ENCODE measurements around the gene CD83.
A peak's percentile ranks its signal among the peaks of the same experiment; 100 is the strongest.

Gene CD83

GRCh38 chr6:14123386-14124111 is 6.0 kb downstream of the CD83 start:
- DNase-seq (ENCODE audit: low read depth in 1 of 2, low spot score in 1 of 2): no peak

- no peak for DNase-seq (ENCODE audit: low read depth in 1 of 2, low spot score in 1 of 2)
Measured at GRCh38 chr6:14125346-14125745, 7.8 kb downstream of the CD83 start.

- no peak for DNase-seq (ENCODE audit: low read depth in 1 of 2, low spot score in 1 of 2)
Measured at GRCh38 chr6:14126191-14126590, 8.6 kb downstream of the CD83 start.

GRCh38 chr6:14127611-14128010 is 10.0 kb downstream of the CD83 start:
- no peak for DNase-seq (ENCODE audit: low read depth in 1 of 2, low spot score in 1 of 2)

GRCh38 chr6:14128012-14128411 is 10.4 kb downstream of the CD83 start:
- DNase-seq (ENCODE audit: low read depth in 1 of 2, low spot score in 1 of 2): no peak

GRCh38 chr6:14128746-14129145 is 11.2 kb downstream of the CD83 start:
- no peak for DNase-seq (ENCODE audit: low read depth in 1 of 2, low spot score in 1 of 2)

- no peak for DNase-seq (ENCODE audit: low read depth in 1 of 2, low spot score in 1 of 2)
Measured at GRCh38 chr6:14129575-14129974, 12.0 kb downstream of the CD83 start.

- no peak for DNase-seq (ENCODE audit: low read depth in 1 of 2, low spot score in 1 of 2)
Measured at GRCh38 chr6:14130435-14131075, 13.0 kb downstream of the CD83 start.

GRCh38 chr6:14131579-14131978 is 14.0 kb downstream of the CD83 start:
- no peak for DNase-seq (ENCODE audit: low read depth in 1 of 2, low spot score in 1 of 2)

- no peak for DNase-seq (ENCODE audit: low read depth in 1 of 2, low spot score in 1 of 2)
Measured at GRCh38 chr6:14132244-14132920, 14.8 kb downstream of the CD83 start.

GRCh38 chr6:14132921-14133275 is 15.3 kb downstream of the CD83 start:
- no peak for DNase-seq (ENCODE audit: low read depth in 1 of 2, low spot score in 1 of 2)

- DNase-seq (ENCODE audit: low read depth in 1 of 2, low spot score in 1 of 2): no peak
Measured at GRCh38 chr6:14134211-14134910, 16.8 kb downstream of the CD83 start.

GRCh38 chr6:14135893-14136539 is 18.4 kb downstream of the CD83 start:
- DNase-seq (ENCODE audit: low read depth in 1 of 2, low spot score in 1 of 2): no peak

GRCh38 chr6:14138701-14139215 is 21.2 kb downstream of the CD83 start:
- DNase-seq (ENCODE audit: low read depth in 1 of 2, low spot score in 1 of 2): no peak

- DNase-seq (ENCODE audit: low read depth in 1 of 2, low spot score in 1 of 2): no peak
Measured at GRCh38 chr6:14141351-14142062, 23.9 kb downstream of the CD83 start.

- DNase-seq (ENCODE audit: low read depth in 1 of 2, low spot score in 1 of 2): no peak
Measured at GRCh38 chr6:14142063-14142450, 24.5 kb downstream of the CD83 start.

GRCh38 chr6:14142511-14143223 is 25.1 kb downstream of the CD83 start:
- no peak for DNase-seq (ENCODE audit: low read depth in 1 of 2, low spot score in 1 of 2)

- DNase-seq (ENCODE audit: low read depth in 1 of 2, low spot score in 1 of 2): no peak
Measured at GRCh38 chr6:14143305-14143704, 25.7 kb downstream of the CD83 start.

GRCh38 chr6:14144678-14145113 is 27.1 kb downstream of the CD83 start:
- DNase-seq (ENCODE audit: low read depth in 1 of 2, low spot score in 1 of 2): peak; percentile 52 to 63
